H1 (cell line): ENCODE measurements around the gene PPP1R9A. TPM values are rescaled to one million over a fixed set of nuclear protein-coding genes. Genes with fewer than 3 reads are reported as not detected.

Source experiments
- ATF2 ChIP-seq: IDR thresholded peaks from 2 replicates; pipeline ENCODE4 v1.6.1; 2012; ENCODE audit warnings: low read length, inconsistent platforms
- CEBPB ChIP-seq: IDR thresholded peaks from 2 replicates; pipeline ENCODE4 v1.6.1; 2012; ENCODE audit warnings: low read depth, low read length
- CHD7 ChIP-seq: fragments of 300-600 bp; sonication (generic); IDR thresholded peaks from 2 replicates; pipeline ENCODE4 v1.7.1; 2012; ENCODE audit warnings: low read length, moderate library complexity, mild to moderate bottlenecking, inconsistent platforms; ENCODE audit not compliant: insufficient replicate concordance
- E2F6 ChIP-seq: IDR thresholded peaks from 2 replicates; pipeline ENCODE4 v1.6.1; 2012; ENCODE audit warnings: inconsistent platforms
- KDM4A ChIP-seq: IDR thresholded peaks from one replicate; pipeline ENCODE4 v1.7.1; 2012; ENCODE audit warnings: low read depth, mild to moderate bottlenecking, moderate library complexity, low read length, inconsistent platforms; ENCODE audit not compliant: severe bottlenecking
- POLR2AphosphoS5 ChIP-seq: IDR thresholded peaks from 2 replicates; pipeline ENCODE4 v1.6.1; 2011; ENCODE audit warnings: low read depth, low read length
- RBBP5 ChIP-seq: IDR thresholded peaks from 2 replicates; pipeline ENCODE4 v1.7.1; 2012; ENCODE audit warnings: low read depth, mild to moderate bottlenecking, inconsistent platforms, low read length, moderate library complexity, borderline replicate concordance
- SRF ChIP-seq: IDR thresholded peaks from 2 replicates; pipeline ENCODE4 v1.6.1; 2011; ENCODE audit warnings: mild to moderate bottlenecking, low read depth, low read length, moderate library complexity
- TBP ChIP-seq: IDR thresholded peaks from 2 replicates; pipeline ENCODE4 v1.6.1; 2011; ENCODE audit warnings: low read depth, low read length, improper control_type of control experiment
- polyA plus RNA-seq, 7 experiments: library from polyadenylated mRNA; depleted of rRNA in 3 of 7; stranded (reverse) in 5 of 7; unstranded in 2 of 7; fragments of >200 nt in 5 of 7; fragments of 200-250 nt in 2 of 7; gene quantifications; 1 replicate in 5 of 7; 2 replicates in 1 of 7; 4 replicates in 1 of 7; pipeline versions ENCODE4 v1.2.1 to v1.2.3, GENCODE V29; 2011 to 2013; ENCODE audit warnings: missing spikeins in 2 of 7, mixed read lengths in 2 of 7
- total RNA-seq: library from RNA; stranded (reverse); fragmentation: NEBNext Ultra II Directional; extraction: Animal tissue kit (Norgen Biotek cat#: 25700); gene quantifications from 2 replicates; pipeline ENCODE4 v1.2.1, GENCODE V29; 2021

Gene PPP1R9A
- total and polyA plus RNA-seq, 2 of the 8 experiments (the other 6 are each of a cell fraction or from before 2014, with no cell fraction given) = 3.0 to 20.3 TPM

- TF ChIP-seq CHD7 (no peak), CEBPB (no peak), ATF2 (no peak), SRF (no peak), KDM4A (no peak), E2F6 (no peak), TBP (no peak), POLR2AphosphoS5 (no peak), RBBP5 (no peak)
These were observed 397.6 kb downstream of the PPP1R9A start (continued) for GRCh38 chr7:95304990-95305389.
